GM18520 (cell line): Measurements from ENCODE around the gene EID3.

Experiments
- ATAC-seq: cut with Tn5 transposase; IDR thresholded peaks from one replicate; pipeline ENCODE4 v1.9.1; 2021; ENCODE audit not compliant: unreplicated experiment

EID3 gene

DNA sequence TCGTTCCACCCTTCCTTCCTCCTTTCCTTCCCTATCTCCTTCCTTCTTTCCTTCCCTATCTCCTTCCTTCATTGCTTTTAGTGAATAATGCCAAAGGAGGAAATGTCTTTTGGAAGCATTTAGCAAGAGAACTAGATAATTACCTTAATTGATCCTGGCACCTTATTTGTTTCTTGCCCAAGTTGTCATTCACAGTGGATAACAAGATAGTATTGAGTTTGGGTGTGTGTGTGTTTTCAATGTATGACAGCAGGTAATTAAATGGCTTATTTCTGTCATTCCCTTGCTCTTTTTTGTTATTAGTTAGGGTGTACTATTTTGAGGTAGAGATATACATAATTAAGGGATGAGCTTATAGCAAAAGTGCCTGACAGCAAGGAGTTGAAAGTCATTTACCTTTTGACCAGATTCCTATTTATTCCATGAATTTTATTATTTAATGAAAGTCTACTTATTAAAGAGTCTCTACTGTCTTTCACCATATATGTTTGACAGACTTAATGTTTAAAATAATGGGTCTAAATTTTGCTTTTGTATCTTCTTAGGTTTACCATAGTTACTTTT, 30.2 kb downstream of the EID3 start:
- ATAC-seq = no peak

DNA sequence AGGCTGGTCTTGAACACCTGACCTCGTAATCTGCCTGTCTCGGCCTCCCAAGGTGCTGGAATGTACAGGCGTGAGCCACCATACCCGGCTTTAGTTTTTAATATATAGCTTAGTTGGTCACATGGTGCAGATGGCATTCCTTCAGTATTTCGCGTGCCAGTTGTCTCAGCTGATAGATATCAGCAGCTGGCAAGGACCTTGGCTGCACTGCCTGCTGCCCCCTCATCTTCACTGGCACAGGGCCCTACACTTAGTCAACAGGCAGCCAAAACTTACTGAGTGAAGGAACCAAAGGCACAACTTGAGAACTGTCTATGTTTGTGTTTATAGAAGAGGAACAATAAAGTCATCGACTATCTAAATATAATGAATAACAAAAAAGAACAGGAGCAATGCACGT, 31.0 kb downstream of the EID3 start:
- ATAC-seq = no peak

DNA sequence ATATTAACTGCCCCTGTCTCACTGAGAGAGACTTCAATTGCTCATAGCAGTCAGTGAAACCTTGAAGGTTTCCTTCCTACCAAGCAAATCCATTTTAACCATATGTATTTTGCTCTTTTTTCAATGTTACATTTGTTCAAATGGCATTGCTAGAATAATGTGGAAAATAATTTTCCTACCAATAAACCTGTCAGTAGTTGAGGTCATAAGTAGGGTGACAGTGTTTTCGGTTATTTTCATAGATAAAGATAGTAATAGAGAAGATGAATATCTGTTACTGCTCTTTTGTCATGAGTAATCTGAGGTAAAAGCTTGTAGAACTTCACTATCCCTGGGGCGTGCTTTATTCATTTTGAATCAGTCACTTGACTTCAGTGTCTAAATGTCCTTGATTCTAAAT, 32.6 kb downstream of the EID3 start:
- ATAC-seq = no peak

DNA sequence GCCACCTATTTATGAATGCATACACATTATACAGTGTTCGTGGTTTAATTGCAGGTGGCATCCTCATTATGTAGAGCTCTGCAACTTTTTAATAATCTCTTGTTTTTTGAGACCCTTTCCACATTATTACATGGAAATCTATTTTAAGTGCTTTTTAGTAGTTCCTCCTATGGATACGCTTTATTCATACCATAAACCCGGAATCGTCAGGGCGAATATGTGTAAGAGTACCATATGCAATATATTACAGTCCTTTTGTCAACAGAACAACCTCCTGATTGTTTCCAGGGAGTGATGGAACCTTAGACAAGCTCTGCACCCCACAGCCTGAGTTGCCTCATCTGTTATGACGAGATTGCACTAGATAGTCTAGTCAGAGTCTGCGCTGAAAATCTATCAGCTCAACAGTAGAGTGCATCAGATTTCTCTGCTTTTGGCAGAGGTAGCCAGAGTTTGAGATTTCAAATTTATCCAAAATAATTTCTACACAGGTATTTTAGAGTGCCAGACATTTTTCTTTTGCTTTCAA, 33.6 kb downstream of the EID3 start:
- ATAC-seq = no peak

DNA sequence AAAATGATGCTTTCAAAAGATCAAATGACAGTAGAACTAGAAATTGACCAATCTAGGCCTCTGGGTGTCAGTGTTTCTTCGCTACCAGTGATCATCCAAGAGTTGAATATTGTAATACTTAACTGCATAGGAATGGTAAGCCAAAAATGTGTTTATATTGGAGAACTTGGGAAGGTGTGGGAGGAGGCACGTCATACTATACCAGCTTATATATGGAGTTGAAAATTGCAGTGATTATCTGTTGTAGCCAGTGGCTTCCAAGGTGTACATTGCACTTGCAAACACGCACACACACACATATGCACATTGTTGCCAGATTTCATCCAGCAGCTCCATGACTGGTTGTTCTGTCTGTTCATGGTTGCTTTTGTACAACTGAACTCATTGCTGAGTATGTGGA, 36.1 kb downstream of the EID3 start:
- no peak for ATAC-seq

DNA sequence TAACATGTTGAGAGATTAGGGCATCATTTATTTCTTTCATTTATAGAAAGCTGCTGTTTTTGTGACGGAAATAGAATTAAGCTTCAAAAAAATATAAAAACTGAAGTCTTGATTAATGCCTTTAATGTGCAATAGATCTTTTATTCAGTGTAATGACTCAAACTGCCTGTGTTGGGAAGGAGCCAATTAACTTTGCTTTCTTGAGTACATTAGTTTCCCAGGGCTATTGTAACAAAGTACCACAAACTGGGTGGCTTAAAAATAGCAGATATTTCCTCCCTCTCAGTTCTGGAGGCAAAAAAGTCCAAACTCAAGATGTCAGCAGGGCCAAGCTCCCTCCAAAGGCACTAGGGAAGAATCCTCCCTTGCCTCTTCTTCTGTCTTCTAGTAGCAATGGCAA, 36.6 kb downstream of the EID3 start:
- ATAC-seq = no peak

DNA sequence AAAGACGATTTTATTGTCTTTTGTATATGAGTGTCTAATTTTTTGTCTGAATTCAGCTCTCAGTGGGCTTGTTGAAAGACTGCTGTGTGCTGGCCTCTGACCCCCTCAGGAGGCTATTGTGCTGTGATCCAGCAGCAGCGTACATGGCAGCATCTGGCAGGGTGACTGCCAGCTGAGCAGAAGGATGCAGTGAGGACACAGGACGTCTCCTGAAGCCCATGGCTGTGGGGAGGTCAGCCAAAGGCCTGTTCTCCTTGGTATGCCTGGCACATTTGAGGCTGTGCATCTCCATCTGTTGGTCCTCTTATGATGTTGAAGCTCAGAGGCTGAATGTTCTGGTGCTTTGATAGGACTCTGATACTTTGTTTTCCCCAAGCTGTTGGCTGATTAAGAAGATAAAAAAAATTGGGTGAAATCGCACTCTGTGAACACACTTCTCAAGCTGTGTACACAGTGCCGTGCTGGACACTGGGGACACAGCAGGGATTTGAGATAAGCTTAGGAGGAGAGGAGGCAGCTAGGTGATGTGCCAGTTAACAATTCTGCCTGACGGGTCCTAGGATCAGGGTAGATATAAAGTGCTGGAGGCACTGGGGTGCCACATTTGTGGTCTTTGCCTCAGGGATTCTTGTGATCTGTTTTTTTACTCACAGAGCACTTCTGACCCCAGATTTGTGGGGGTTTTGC, 37.5 kb downstream of the EID3 start:
- ATAC-seq = no peak

DNA sequence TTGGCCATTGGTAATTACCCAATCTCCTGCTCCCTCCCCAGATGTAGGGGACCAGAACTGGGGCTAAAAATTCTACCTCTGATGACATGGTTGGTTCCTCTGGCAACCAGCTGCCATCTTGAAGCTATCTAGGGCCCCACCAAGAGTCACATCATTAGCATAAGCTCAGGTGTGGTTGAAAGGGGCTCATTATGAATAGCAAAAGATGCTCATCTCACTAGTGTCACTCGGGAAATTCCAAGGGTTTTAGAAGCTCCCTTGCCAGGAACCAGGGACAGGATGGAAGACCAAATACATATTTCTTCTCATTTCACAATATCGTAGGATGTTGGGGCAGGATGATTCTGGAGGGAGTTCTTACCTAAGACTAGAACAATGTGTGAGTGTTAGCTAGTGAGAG, 38.6 kb downstream of the EID3 start:
- ATAC-seq = no peak

DNA sequence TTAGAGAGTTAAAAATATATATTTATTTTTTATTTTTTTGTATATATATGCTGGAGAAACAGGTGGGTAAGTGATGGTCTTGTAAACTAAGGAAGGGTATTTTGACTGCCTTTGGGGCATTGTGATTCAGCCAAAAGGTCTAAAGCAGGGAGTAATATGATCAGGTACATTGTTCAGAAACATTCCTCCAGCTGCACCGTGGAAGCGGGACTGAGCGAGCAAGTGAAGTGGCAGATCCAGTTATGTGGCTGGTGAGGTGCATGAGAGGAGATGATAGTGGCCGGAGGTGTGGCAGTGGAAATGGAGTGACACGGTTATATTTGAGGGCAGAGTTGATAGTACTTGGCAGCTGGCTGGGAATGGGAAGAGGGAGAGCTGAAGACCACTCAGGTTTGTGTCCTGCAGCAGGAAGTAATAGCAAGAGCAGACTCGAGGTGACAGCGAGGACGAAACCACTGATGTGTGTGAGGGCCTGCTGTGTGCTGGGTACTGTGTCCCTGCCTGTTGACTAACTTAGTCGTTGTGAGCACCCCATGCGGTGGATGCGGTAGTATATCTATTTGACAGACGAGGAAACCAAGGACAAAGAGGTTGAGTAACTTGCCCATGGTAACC, 39.2 kb downstream of the EID3 start:
- ATAC-seq = no peak

DNA sequence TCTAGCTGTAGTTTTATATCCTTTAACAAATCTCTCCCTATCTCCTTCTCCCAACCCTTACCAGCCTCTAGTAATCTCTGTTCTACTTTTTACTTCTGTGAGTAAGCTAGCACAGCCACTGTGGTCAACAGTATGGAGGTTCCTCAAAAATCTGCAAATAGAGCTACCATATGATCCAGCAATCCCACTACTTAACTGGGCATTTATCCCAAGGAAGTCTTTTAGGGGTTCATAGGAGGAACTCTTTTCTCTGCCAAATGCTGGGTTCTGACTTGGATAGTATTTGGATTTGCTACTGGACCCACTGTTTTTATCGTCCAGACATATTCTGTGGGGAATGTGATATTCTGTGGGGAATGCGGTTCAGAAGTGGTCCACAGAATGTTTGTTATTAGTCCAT, 41.1 kb downstream of the EID3 start:
- ATAC-seq = no peak

DNA sequence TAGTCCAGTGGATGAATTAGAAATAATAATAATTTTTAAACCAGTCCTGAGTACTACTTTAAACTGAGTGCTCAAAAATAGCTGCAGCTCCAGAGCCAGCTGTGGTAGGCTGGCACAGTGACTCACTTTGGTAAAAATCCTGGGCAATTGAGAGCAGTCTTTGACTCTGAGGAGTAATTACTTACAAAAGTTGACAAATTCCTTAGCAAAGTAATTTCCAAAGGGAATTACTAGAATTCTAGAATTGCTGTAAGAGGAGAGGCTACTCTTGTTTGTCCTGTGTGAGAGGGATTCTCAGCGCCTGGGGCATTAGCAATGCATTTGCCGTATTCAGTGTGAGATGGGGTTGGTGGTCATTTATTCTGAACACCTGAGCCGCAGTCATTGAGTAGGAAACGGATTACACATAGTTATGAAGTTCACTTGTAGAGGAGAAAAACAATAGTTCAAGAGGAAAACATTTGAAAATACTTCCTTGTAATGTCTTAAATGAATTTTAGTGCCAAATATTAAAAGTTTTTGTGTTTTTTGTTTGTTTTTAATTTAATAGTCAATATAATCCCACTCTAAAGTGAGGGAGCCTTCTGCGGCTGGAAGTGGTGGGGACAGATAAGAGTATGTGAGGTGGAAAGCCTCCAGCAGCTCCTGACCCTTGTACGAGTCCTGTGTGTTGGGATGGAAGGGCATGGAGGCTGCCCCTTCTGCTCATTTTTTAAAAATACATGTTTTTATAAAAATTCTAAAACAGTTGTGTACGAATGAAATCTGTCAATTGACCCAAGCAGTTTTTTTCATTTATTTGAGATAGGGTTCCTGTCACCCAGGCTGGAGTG, 41.9 kb downstream of the EID3 start:
- ATAC-seq = no peak

DNA sequence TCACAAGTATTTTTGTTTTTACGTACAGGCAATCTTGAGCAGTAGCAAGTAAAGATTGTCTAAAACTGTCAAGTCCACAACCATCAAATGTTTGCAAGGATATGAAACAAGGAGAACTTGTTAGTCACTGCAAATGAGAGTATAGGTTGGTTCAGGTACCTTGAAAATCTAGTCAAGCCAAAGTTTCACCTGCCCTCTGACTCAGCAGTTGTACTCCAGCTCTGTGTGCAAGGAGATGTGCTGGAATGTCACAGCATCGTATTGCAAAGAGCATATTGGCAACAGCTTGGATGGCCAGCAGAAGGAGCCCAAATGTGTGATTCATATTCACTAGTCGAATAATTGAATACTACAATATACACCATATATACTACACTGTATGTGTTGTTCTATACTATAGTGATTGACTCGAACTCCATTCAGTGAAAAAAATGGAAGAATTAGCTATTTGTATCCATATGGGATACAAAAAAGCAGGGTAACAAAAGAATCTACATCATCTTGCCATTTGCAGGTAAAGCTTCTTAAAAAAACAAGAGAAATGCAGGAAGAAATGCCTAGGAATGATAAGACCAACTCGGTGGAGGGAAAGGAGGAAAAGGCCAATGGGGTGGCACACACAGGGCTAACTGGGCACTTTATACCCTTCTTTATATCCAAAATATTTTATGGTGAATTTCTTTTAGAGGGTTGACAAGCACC, 44.0 kb downstream of the EID3 start:
- no peak for ATAC-seq

DNA sequence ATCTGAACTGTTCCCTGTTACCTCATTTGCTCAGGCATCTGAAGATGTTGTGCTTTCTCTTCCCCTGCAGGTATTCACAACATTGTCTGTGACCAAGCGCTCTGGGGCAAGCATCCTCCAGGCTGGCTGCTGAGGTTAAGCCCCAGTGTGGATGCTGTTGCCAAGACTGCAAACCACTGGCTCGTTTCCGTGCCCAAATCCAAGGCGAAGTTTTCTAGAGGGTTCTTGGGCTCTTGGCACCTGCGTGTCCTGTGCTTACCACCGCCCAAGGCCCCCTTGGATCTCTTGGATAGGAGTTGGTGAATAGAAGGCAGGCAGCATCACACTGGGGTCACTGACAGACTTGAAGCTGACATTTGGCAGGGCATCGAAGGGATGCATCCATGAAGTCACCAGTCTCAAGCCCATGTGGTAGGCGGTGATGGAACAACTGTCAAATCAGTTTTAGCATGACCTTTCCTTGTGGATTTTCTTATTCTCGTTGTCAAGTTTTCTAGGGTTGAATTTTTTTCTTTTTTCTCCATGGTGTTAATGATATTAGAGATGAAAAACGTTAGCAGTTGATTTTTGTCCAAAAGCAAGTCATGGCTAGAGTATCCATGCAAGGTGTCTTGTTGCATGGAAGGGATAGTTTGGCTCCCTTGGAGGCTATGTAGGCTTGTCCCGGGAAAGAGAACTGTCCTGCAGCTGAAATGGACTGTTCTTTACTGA, 44.9 kb downstream of the EID3 start:
- ATAC-seq = no peak

DNA sequence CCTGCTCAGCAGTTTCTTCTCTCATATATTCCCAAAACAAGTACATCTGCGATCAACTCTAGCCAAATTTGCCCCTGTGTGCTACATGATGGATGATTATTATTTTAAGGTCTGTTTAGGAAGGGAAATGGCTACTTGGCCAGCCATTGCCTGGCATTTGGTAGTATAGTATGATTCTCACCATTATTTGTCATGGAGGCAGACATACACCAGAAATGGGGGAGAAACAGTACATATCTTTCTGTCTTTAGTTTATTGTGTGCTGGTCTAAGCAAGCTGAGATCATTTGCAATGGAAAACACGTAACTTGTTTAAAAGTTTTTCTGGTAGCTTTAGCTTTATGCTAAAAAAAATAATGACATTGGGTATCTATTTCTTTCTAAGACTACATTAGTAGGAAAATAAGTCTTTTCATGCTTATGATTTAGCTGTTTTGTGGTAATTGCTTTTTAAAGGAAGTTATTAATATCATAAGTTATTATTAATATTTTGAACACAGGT, 45.5 kb downstream of the EID3 start:
- ATAC-seq = no peak

DNA sequence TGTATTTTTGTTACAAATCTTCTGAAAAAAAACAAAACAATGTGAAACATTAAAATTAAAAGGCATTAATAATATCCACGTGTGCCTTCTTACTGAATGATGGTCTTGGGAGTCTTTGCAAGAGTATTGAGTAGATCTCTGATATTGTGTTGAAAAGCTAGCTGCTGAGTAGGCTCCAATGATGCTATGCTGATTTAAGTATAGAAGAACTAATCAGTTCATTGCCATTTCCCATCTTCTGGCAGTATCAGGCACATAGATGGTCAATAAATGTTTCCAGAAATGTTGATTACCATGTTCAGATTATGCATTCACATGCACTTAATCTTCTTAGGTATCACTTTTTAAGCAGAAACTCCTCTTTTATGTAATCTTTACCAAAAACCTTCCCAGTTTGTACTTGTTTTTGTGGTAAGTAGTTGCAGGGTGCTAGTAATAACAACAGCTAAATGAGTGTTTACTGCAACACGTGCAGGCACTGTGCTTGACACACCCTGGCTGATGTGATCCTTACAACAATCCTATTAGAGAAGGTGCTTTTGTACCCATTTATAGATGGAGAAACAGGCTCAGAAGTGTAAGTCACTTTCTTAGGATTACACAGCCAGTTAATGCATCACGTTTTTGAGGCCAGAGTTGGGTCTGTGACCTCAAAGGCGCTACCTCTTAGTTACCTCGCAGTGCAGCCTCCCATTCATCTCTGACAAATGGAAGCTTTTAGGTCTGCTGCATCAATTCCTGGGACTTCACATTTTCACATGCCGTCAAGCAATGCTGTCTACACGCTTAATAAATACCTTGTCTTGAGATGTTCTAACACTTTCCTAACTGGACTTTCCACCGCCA, 46.9 kb downstream of the EID3 start:
- no peak for ATAC-seq

DNA sequence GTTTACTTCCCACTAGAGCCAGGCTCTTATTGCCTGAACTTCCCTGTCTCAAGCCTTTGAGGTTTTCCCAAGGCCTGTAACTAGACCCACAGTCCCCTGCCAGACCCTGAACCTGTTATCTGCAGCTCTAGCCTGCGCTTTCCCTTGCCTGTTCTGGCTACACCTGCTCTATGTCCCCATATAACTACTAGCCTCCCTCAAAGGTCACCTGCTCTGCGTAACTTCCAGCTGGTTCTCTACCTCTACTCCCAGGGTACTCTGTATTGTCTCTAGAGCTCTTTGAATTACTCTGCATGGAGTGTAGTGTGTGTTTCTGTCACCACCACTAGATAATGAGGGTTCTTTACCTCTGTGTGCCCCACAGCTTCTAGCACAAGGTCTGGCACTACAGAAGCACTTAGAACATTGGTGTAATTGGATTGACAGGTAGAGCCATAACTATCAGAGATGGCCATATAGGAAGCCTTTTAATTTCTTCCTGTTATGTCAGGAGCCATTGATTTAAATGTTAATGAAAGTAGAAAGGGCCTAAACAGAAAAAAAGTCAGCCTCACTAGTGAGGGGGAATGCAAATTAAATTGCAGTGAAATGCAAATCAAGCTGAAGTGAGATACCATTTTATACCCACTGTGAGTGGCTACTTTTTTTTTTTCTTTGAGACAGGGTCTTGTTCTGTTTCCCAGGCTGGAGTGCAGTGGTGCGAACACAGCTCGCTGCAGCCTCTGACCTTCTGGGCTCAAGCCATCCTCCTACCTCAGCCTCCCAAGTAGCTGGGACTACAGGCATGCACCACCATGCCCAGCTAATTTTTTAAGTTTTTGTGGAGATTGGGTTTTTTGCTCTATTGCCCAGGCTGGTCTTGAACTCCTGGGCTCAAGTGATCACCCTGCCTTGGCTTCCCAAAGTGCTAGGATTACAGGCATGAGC, 47.8 kb downstream of the EID3 start:
- ATAC-seq = no peak

DNA sequence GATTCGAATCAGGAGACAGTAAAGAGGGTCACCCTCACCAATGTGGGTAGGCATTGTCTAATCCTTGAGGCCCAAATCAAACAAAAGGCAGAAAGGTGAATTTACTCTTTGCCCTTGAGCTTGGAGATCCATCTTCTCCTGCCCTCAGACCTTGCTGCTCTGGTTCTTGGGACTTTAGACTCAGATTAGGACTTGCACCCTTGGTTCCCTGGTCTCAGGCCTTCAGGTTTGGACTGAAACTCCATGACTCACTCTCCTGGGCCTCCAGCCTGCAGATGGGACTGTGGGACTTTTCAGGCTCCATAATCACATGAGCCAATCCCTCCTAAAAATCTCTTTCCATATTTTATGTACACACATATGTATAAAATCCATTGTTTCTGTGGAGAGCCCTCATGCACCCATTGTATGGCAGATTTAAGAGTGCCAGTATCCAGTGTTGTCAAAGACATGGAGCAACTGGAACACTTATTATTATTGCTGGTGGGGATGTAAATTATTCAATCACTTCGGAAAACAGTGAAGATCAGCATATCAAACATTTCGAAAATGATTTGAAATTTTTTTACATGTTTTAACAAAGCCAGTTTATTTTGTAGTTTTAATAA, 48.7 kb downstream of the EID3 start:
- ATAC-seq = no peak
